ENCODE results near the gene ZNF646. TPM values are rescaled to one million over a fixed set of nuclear protein-coding genes. Genes with fewer than 3 reads are reported as not detected.
A peak's percentile ranks its signal among the peaks of the same experiment; 100 is the strongest.

ZNF646 gene
- total and polyA plus RNA-seq, 2 of the 13 experiments (the other 11 are each of a cell fraction or from before 2014, with no cell fraction given) = 3.4 to 10.9 TPM

DNA sequence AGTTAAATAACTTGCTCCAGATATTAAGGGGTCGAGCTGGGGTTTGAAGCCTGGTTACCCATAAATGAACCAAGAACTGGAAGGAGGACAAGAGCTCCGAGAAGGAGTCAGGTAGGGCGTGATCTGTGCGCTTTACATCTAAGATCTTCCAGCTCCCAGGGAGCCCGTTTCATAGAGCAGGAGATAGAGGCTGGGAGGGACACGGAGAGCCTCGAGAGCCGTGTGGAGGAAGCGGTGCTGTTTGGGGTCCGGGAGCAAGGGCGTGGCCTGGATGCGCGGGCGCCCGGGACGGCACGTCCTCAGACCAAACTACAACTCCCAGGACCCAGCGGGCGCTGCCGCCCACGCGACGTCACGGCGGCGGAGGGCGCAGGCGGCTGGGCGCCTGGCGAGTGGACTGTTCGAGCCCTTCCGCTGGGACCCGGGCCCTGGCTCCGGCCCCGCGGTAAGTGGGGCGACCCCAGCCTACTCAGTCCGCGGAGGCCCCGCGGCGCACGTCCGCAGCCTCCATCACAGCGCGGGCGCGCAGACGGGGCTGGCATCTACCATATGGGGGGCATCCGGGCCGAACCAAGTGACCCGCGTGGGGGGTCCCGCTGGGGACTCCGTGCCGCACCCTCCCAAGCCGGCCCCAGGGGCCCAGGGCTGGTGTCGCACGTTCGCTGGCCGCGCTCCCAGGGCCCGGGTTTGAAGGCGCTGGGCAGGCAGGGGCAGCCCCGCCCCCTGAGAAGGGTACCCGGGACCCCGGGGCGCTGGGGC is 34.0 kb downstream of the ZNF646 start, which contains the start of gene BCKDK (continued):
- TF ChIP-seq, protein P1, sequence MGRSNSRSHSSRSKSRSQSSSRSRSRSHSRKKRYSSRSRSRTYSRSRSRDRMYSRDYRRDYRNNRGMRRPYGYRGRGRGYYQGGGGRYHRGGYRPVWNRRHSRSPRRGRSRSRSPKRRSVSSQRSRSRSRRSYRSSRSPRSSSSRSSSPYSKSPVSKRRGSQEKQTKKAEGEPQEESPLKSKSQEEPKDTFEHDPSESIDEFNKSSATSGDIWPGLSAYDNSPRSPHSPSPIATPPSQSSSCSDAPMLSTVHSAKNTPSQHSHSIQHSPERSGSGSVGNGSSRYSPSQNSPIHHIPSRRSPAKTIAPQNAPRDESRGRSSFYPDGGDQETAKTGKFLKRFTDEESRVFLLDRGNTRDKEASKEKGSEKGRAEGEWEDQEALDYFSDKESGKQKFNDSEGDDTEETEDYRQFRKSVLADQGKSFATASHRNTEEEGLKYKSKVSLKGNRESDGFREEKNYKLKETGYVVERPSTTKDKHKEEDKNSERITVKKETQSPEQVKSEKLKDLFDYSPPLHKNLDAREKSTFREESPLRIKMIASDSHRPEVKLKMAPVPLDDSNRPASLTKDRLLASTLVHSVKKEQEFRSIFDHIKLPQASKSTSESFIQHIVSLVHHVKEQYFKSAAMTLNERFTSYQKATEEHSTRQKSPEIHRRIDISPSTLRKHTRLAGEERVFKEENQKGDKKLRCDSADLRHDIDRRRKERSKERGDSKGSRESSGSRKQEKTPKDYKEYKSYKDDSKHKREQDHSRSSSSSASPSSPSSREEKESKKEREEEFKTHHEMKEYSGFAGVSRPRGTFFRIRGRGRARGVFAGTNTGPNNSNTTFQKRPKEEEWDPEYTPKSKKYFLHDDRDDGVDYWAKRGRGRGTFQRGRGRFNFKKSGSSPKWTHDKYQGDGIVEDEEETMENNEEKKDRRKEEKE (IDR thresholded peaks at IDR 0.05) = no peak
- TF ChIP-seq PTBP1 (IDR thresholded peaks at IDR 0.05; ENCODE audit: low read depth, low read length, poor library complexity, severe bottlenecking) (no peak), KLF15 (CRISPR knock-in tag; IDR thresholded peaks at IDR 0.05; ENCODE audit: borderline replicate concordance) (no peak), CENPT (CRISPR knock-in tag; IDR thresholded peaks at IDR 0.05; ENCODE audit: low read depth) (0 out of 2 replicates have a peak, but pooled peaks have one; percentile 29), ZNF816 (CRISPR knock-in tag; IDR thresholded peaks at IDR 0.05; ENCODE audit: borderline replicate concordance) (peak; percentile 88), ZSCAN31 (CRISPR knock-in tag; IDR thresholded peaks at IDR 0.05; ENCODE audit: low read depth) (peak; percentile 80), ZNF484 (CRISPR knock-in tag; IDR thresholded peaks at IDR 0.05; ENCODE audit: borderline replicate concordance, low read depth) (no peak), HBP1 (CRISPR knock-in tag; IDR thresholded peaks at IDR 0.05; ENCODE audit: low read depth) (peak; percentile 23; the same call in 1 of the 2 replicates), ZNF431 (CRISPR knock-in tag; IDR thresholded peaks at IDR 0.05; ENCODE audit: borderline replicate concordance, low read depth) (no peak), ZNF746 (CRISPR knock-in tag; IDR thresholded peaks at IDR 0.05) (peak; percentile 51), LCORL (IDR thresholded peaks at IDR 0.05) (no peak), LCORL (CRISPR knock-in tag; IDR thresholded peaks at IDR 0.05) (peak; percentile 87), FOXO1 (CRISPR knock-in tag; IDR thresholded peaks at IDR 0.05) (peak; percentile 68), ZNF883 (CRISPR knock-in tag; IDR thresholded peaks at IDR 0.05; ENCODE audit: not compliant biosample characterization) (peak; percentile 78), ARID3A (IDR thresholded peaks at IDR 0.05; ENCODE audit: low read depth, low read length) (no peak), ZNF878 (CRISPR knock-in tag; IDR thresholded peaks at IDR 0.05) (no peak)
- TF ChIP-seq, protein P2, sequence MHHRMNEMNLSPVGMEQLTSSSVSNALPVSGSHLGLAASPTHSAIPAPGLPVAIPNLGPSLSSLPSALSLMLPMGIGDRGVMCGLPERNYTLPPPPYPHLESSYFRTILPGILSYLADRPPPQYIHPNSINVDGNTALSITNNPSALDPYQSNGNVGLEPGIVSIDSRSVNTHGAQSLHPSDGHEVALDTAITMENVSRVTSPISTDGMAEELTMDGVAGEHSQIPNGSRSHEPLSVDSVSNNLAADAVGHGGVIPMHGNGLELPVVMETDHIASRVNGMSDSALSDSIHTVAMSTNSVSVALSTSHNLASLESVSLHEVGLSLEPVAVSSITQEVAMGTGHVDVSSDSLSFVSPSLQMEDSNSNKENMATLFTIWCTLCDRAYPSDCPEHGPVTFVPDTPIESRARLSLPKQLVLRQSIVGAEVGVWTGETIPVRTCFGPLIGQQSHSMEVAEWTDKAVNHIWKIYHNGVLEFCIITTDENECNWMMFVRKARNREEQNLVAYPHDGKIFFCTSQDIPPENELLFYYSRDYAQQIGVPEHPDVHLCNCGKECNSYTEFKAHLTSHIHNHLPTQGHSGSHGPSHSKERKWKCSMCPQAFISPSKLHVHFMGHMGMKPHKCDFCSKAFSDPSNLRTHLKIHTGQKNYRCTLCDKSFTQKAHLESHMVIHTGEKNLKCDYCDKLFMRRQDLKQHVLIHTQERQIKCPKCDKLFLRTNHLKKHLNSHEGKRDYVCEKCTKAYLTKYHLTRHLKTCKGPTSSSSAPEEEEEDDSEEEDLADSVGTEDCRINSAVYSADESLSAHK (CRISPR knock-in tag; IDR thresholded peaks at IDR 0.05; ENCODE audit: borderline replicate concordance) = peak; percentile 79; the same call in 1 of the 2 replicates
- TF ChIP-seq, protein P3, sequence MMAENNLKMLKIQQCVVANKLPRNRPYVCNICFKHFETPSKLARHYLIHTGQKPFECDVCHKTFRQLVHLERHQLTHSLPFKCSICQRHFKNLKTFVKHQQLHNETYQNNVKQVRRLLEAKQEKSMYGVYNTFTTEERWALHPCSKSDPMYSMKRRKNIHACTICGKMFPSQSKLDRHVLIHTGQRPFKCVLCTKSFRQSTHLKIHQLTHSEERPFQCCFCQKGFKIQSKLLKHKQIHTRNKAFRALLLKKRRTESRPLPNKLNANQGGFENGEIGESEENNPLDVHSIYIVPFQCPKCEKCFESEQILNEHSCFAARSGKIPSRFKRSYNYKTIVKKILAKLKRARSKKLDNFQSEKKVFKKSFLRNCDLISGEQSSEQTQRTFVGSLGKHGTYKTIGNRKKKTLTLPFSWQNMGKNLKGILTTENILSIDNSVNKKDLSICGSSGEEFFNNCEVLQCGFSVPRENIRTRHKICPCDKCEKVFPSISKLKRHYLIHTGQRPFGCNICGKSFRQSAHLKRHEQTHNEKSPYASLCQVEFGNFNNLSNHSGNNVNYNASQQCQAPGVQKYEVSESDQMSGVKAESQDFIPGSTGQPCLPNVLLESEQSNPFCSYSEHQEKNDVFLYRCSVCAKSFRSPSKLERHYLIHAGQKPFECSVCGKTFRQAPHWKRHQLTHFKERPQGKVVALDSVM (CRISPR knock-in tag; IDR thresholded peaks at IDR 0.05) = peak; percentile 48; the same call in 1 of the 2 replicates
